Body of pancreas (tissue), 4 donors: Measurements from ENCODE around the gene BCOR. TPM values are rescaled to one million over a fixed set of nuclear protein-coding genes. Genes with fewer than 3 reads are reported as not detected.

ENCODE experiments used
- ATAC-seq: fragments of 150-250 bp; one replicate; pipeline ENCODE4 v1.9.1; 2016
- DNase-seq, 4 donors: peaks; one replicate each; pipeline ENCODE4 v3.0.0-alpha.2; 2019
- H3K27ac ChIP-seq, 4 donors: fragments of 200-600 bp; sonication (generic); 1 replicate in 3 of 4; 2 replicates in 1 of 4; pipeline versions ENCODE4 v1.5.1 to v1.6.1; 2016 to 2019; ENCODE audit warnings: mild to moderate bottlenecking in 1 of 4, mixed read lengths in 1 of 4, moderate library complexity in 1 of 4
- H3K27me3 ChIP-seq, 2 donors: fragments of 200-600 bp; sonication (generic); one replicate each; pipeline ENCODE4 v1.6.0; 2016; ENCODE audit warnings: mild to moderate bottlenecking in 1 of 2
- H3K36me3 ChIP-seq, 2 donors: fragments of 200-600 bp; sonication (generic); replicated peaks in 1 of 2; 2 replicates each; pipeline ENCODE4 v1.5.1; 2016; ENCODE audit warnings: low read depth in 2 of 2; ENCODE audit not compliant: insufficient read depth in 1 of 2
- H3K4me1 ChIP-seq: fragments of 200-600 bp; sonication (generic); one replicate; pipeline ENCODE4 v1.6.0; 2016
- H3K4me3 ChIP-seq, 2 donors: fragments of 200-600 bp; sonication (generic); 1 replicate in 1 of 2; 2 replicates in 1 of 2; pipeline ENCODE4 v1.5.1; 2016 to 2019
- H3K9me3 ChIP-seq, 3 donors: fragments of 200-600 bp; sonication (generic); 1 replicate in 2 of 3; 2 replicates in 1 of 3; pipeline ENCODE4 v1.5.1; 2016
- POLR2A ChIP-seq, 3 donors: fragments of 450-650 bp; IDR thresholded peaks; one replicate each; pipeline ENCODE4 v1.6.1; 2016; ENCODE audit warnings: antibody characterized with exemption in 3 of 3, mild to moderate bottlenecking in 2 of 3
- WGBS, 2 donors: methylation state at CpG; one replicate each; pipeline ENCODE4 v1.1.5; 2017; 5-methylcytosine and 5-hydroxymethylcytosine counted together
- intact Hi-C: fragments of 100-400 bp; cut with DNase I; formaldehyde crosslinking; loops from one replicate; pipeline ENCODE4 v1.15.1; 2023
- total RNA-seq, 2 donors: library from RNA; depleted of rRNA; stranded (reverse); fragments of >200 nt; gene quantifications; one replicate each; pipeline ENCODE4 v1.1.0, GENCODE V29; 2016
- TF ChIP-seq, protein P1 (sequence below), 7 experiments: fragments of 450-650 bp in 4 of 7; fragments of 200-600 bp in 3 of 7; sonication (generic) in 3 of 7; IDR thresholded peaks; one replicate each; pipeline ENCODE4 v1.5.1; 2016 to 2019; ENCODE audit warnings: antibody characterized with exemption in 7 of 7

BCOR gene
- total RNA-seq, 2 donors from 2014 or later: 13.2 to 23.6 TPM

GRCh38 chrX:40003071-40003427 is 94.7 kb downstream of the BCOR start:
- no peak for ATAC-seq
- intact Hi-C loops: no loop called here
- 90 to 93% methylated on average over 2 to 3 of the region's 4 CpGs for WGBS, 2 donors

More at GRCh38 chrX:40003071-40003427, 94.7 kb downstream of the BCOR start:
- H3K4me1 ChIP-seq: peaks cover 6% of the 10 kb centered on the region
- H3K27ac ChIP-seq: no peak overlapping the region
- no peak for DNase-seq
- H3K36me3 ChIP-seq: no peaks in the 10 kb centered on the region
- TF ChIP-seq, protein P1, sequence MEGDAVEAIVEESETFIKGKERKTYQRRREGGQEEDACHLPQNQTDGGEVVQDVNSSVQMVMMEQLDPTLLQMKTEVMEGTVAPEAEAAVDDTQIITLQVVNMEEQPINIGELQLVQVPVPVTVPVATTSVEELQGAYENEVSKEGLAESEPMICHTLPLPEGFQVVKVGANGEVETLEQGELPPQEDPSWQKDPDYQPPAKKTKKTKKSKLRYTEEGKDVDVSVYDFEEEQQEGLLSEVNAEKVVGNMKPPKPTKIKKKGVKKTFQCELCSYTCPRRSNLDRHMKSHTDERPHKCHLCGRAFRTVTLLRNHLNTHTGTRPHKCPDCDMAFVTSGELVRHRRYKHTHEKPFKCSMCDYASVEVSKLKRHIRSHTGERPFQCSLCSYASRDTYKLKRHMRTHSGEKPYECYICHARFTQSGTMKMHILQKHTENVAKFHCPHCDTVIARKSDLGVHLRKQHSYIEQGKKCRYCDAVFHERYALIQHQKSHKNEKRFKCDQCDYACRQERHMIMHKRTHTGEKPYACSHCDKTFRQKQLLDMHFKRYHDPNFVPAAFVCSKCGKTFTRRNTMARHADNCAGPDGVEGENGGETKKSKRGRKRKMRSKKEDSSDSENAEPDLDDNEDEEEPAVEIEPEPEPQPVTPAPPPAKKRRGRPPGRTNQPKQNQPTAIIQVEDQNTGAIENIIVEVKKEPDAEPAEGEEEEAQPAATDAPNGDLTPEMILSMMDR (IDR thresholded peaks at IDR 0.05): no peak
- TF ChIP-seq POLR2A (IDR thresholded peaks at IDR 0.05): no peak
- H3K27me3 ChIP-seq: no peaks in the 10 kb centered on the region
- H3K4me3 ChIP-seq: no peak overlapping the region
- H3K9me3 ChIP-seq: no peaks in the 10 kb centered on the region
